Measurements from ENCODE around the gene DNAJC16. TPM values are rescaled to one million over a fixed set of nuclear protein-coding genes. Genes with fewer than 3 reads are reported as not detected.
A peak's percentile ranks its signal among the peaks of the same experiment; 100 is the strongest.

Gene DNAJC16
- total and polyA plus RNA-seq, 2 of the 13 experiments (the other 11 are each of a cell fraction or from before 2014, with no cell fraction given): 11.4 to 15.4 TPM

- TF ChIP-seq TOPORS (CRISPR knock-in tag; IDR thresholded peaks at IDR 0.05) (no peak), ZNF619 (CRISPR knock-in tag; IDR thresholded peaks at IDR 0.05) (no peak), ZNF792 (CRISPR knock-in tag; IDR thresholded peaks at IDR 0.05) (no peak), ZNF496 (CRISPR knock-in tag; IDR thresholded peaks at IDR 0.05; ENCODE audit: insufficient replicate concordance) (no peak), ZNF383 (CRISPR knock-in tag; IDR thresholded peaks at IDR 0.05; ENCODE audit: borderline replicate concordance) (no peak), E2F1 (CRISPR knock-in tag; IDR thresholded peaks at IDR 0.05) (no peak), RAD21 (CRISPR knock-in tag; IDR thresholded peaks at IDR 0.05) (no peak), MED13 (CRISPR knock-in tag; IDR thresholded peaks at IDR 0.05) (no peak), PREB (CRISPR knock-in tag; IDR thresholded peaks at IDR 0.05) (no peak), ZNF770 (CRISPR knock-in tag; IDR thresholded peaks at IDR 0.05) (no peak), JDP2 (CRISPR knock-in tag; IDR thresholded peaks at IDR 0.05; ENCODE audit: borderline replicate concordance) (no peak), PAXIP1 (CRISPR knock-in tag; conservative IDR thresholded peaks at IDR 0.05) (peak; percentile 42; the same call in 1 of the 2 replicates), MEIS2 (CRISPR knock-in tag; IDR thresholded peaks at IDR 0.05) (no peak), ZNF451 (CRISPR knock-in tag; IDR thresholded peaks at IDR 0.05) (no peak), ZNF646 (CRISPR knock-in tag; IDR thresholded peaks at IDR 0.05) (no peak)
Measured at GRCh38 chr1:15524283-15525049, 2.2 kb upstream of the DNAJC16 start (continued).

Data from HepG2 (cell line).